ENCODE measurements around the gene BHLHA15. TPM values are rescaled to one million over a fixed set of nuclear protein-coding genes. Genes with fewer than 3 reads are reported as not detected.

BHLHA15 gene
- total RNA-seq, 1 experiment from 2014 or later, result 5.2 TPM

GRCh38 chr7:98187138-98187502 lies 24.1 kb upstream of the BHLHA15 start:
- ATAC-seq (no peak), DNase-seq (ENCODE audit: low read depth, low spot score) (no peak)
- H3K4me1 ChIP-seq (ENCODE audit: control insufficient read depth in 1 of 2, insufficient read depth in 2 of 2, low read length in 2 of 2), result no peaks in the 10 kb centered on the region
- no peaks in the 10 kb centered on the region for H3K9me3 ChIP-seq (ENCODE audit: control insufficient read depth in 1 of 2, insufficient read depth in 1 of 2, low read depth in 1 of 2, low read length in 2 of 2)
- no peak overlapping the region for H3K27ac ChIP-seq (ENCODE audit: low read depth, low read length)
- H3K27me3 ChIP-seq (ENCODE audit: insufficient read depth, low read length), result no peaks in the 10 kb centered on the region
- ChIA-PET RAD21 (ENCODE audit: low non-redundant PET in 1 of 2, low total read pairs in 2 of 2, uncharacterized antibody in 2 of 2, unreplicated experiment in 2 of 2) (no interaction called here), POLR2A (no interaction called here), CTCF (no interaction called here)
- no peak overlapping the region for H3K4me3 ChIP-seq (replicated peaks in 1 of 2; ENCODE audit: low read depth in 1 of 2, low read length in 2 of 2)
- H3K36me3 ChIP-seq (ENCODE audit: control insufficient read depth in 1 of 2, insufficient read depth in 2 of 2, low read length in 2 of 2), result no peaks in the 10 kb centered on the region
- intact Hi-C loops (cut with micrococcal nuclease), result no loop called here
- H3K79me2 ChIP-seq (ENCODE audit: insufficient read depth, low read length), result no peaks in the 10 kb centered on the region
- TF ChIP-seq RAD21 (IDR thresholded peaks at IDR 0.05; ENCODE audit: low read depth) (no peak), MAX (IDR thresholded peaks at IDR 0.05) (no peak), EZH2phosphoT487 (IDR thresholded peaks at IDR 0.05; ENCODE audit: borderline replicate concordance) (no peak), SIN3A (IDR thresholded peaks at IDR 0.05; ENCODE audit: low read depth) (no peak), SP1 (IDR thresholded peaks at IDR 0.05; ENCODE audit: low read depth) (no peak), JUND (IDR thresholded peaks at IDR 0.05) (no peak), POLR2A (IDR thresholded peaks at IDR 0.05; ENCODE audit: borderline replicate concordance, extremely low read depth, insufficient read depth, insufficient read length) (no peak), SRF (IDR thresholded peaks at IDR 0.05; ENCODE audit: low read depth) (no peak), CEBPB (IDR thresholded peaks at IDR 0.05; ENCODE audit: low read depth) (no peak), FOSL1 (IDR thresholded peaks at IDR 0.05; ENCODE audit: low read depth) (no peak)
- TF ChIP-seq, protein P1, sequence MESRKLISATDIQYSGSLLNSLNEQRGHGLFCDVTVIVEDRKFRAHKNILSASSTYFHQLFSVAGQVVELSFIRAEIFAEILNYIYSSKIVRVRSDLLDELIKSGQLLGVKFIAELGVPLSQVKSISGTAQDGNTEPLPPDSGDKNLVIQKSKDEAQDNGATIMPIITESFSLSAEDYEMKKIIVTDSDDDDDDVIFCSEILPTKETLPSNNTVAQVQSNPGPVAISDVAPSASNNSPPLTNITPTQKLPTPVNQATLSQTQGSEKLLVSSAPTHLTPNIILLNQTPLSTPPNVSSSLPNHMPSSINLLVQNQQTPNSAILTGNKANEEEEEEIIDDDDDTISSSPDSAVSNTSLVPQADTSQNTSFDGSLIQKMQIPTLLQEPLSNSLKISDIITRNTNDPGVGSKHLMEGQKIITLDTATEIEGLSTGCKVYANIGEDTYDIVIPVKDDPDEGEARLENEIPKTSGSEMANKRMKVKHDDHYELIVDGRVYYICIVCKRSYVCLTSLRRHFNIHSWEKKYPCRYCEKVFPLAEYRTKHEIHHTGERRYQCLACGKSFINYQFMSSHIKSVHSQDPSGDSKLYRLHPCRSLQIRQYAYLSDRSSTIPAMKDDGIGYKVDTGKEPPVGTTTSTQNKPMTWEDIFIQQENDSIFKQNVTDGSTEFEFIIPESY (IDR thresholded peaks at IDR 0.05; ENCODE audit: extremely low read depth, insufficient replicate concordance, low read length), result no peak
- TF ChIP-seq, protein P2, sequence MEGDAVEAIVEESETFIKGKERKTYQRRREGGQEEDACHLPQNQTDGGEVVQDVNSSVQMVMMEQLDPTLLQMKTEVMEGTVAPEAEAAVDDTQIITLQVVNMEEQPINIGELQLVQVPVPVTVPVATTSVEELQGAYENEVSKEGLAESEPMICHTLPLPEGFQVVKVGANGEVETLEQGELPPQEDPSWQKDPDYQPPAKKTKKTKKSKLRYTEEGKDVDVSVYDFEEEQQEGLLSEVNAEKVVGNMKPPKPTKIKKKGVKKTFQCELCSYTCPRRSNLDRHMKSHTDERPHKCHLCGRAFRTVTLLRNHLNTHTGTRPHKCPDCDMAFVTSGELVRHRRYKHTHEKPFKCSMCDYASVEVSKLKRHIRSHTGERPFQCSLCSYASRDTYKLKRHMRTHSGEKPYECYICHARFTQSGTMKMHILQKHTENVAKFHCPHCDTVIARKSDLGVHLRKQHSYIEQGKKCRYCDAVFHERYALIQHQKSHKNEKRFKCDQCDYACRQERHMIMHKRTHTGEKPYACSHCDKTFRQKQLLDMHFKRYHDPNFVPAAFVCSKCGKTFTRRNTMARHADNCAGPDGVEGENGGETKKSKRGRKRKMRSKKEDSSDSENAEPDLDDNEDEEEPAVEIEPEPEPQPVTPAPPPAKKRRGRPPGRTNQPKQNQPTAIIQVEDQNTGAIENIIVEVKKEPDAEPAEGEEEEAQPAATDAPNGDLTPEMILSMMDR (IDR thresholded peaks at IDR 0.05 in 2 of 3, conservative IDR thresholded peaks at IDR 0.05 in 1 of 3; ENCODE audit: borderline replicate concordance in 1 of 3, insufficient read depth in 1 of 3, low read depth in 2 of 3, low read length in 2 of 3), result no peak
- TF ChIP-seq, protein P3, sequence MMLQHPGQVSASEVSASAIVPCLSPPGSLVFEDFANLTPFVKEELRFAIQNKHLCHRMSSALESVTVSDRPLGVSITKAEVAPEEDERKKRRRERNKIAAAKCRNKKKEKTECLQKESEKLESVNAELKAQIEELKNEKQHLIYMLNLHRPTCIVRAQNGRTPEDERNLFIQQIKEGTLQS (IDR thresholded peaks at IDR 0.05), result no peak
- peaks cover 4% of the 10 kb centered on the region; the same call in 1 of the 2 replicates for H4K20me1 ChIP-seq (ENCODE audit: insufficient read depth)
- H2AFZ ChIP-seq (ENCODE audit: low read depth, low read length, poor library complexity, severe bottlenecking), result no peak overlapping the region
- H3K4me2 ChIP-seq (ENCODE audit: low read length), result no peak overlapping the region
- H3K9ac ChIP-seq (ENCODE audit: low read length), result no peak overlapping the region
- no TSS peak for BruUV-seq (replicated peaks)
- H3K9me2 ChIP-seq (ENCODE audit: insufficient read depth), result no peaks in the 10 kb centered on the region
